ENCODE results near the gene ARHGAP28.
"Not testable (repeated sequence)": the region's sequence is repeated elsewhere in the genome, so short reads cannot be mapped to it uniquely, and the experiment has no call there.

ARHGAP28 gene

DNA sequence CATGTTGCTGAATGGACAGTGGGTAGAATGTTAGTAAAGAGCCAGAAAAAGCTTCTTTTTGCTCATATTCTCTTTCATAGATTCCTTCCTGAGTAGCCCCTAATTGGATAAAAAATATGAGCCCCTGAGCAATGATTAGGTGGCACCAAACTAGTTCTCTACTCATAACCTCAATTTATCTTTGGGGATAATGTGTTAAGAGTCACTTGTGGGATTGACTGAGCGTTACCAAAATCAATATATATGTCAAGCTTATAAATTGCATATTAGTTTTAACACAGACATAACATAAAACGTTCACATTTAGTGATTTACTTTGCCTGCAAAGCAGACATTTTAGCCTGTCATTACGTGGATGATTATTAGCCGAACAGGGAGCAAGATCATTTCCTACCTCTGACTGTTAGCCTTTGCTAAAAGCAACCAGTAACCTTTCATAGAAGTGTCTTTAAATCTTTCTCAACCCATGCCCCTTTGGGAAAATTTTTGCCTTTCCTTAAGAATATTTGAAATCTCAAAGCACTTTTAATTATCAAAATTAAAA lies 85.4 kb downstream of the ARHGAP28 start:
- in situ Hi-C loops (cut with HindIII; ENCODE audit: low sequenced_read_pairs), result no loop called here

DNA sequence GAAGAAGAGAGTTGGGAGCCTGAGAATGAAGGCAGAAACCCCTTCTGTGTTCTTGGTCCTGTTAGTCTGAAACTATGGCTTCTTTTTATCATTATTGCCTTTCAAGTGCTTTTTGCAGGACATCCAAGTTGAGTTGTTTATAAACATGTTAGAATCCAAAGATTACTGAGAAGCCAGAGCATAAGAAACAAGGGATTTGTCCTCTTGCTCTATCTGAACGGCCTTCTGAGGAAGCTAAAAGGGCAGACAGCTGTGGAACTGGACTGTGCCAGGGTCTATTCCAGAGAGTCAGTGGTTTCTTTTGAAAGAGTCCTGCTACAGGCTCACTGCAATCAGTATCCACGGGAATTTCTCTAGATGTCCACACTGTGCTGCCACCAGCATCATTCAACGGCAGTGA lies 86.6 kb downstream of the ARHGAP28 start:
- in situ Hi-C loops (cut with HindIII; ENCODE audit: low sequenced_read_pairs), result no loop called here

DNA sequence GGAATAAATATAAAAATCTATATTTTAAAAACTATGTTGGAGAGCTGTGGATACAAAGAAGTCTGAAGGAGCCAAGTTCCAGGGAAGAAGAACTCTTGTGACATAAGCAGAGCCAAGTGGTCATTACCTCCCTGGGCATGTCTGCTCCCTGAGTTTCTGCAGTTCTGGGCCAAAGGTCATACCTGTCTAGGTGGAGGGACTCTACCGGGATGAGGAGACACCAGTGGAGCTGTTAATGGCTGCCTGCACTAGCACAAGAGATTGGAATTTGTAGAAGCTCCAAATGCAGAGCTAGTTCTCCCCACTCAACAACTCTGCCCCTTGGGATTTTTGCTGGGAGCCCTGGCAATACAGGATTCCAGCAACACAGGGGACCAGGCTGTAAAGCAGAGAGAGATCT lies 89.8 kb downstream of the ARHGAP28 start:
- in situ Hi-C loops (cut with HindIII; ENCODE audit: low sequenced_read_pairs), result no loop called here

DNA sequence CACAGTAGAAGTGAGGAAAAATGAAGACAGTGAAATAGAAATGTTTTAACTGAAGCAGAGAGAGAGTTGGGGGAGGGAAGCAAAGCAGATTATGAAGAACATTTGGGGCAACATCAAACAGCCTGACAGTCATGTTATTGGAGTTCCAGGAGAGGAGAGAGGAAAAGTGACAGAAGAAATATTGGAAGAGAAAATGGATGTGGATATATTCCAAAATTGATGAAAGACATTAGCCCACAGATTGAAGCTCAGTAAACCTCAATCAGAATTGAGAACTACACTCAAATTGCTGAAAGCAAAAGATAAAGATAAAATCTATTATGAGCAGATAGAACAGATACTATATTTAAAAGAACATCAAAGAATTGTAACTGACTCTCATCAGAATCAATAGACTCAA lies 90.8 kb downstream of the ARHGAP28 start:
- in situ Hi-C loops (cut with HindIII; ENCODE audit: low sequenced_read_pairs), result no loop called here

DNA sequence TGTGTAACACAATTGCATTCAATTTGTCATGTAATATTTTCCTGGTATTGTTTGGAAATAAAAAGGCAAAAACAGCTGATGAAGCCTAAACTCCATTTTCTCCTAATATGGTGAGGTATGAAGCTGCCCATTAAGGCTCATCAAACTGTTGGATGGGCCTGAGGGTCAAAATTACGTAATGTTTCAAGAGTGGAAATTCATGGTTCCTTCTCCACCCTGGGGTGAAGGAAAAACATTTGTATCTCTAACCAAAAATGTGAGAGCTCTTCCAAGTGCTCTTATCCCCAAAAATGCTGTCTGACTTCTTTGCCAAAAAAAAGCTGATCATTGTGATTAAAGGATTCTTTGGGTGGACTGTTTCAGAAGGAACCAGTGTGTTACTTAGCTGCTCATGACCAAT lies 91.8 kb downstream of the ARHGAP28 start:
- in situ Hi-C loops (cut with HindIII; ENCODE audit: low sequenced_read_pairs), result no loop called here

DNA sequence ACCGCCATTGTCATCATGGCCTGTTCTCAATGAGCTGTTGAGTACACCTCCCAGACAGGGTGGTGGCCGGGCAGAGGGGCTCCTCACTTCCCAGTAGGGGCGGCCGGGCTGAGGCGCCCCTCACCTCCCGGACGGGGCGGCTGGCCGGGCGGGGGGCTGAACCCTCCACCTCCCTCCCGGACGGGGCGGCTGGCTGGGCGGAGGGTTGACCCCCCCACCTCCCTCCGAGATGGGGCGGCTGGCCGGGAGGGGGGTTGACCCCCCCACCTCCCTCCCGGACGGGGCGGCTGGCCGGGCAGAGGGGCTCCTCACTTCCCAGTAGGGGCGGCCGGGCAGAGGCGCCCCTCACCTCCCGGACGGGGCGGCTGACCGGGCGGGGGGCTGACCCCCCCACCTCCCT lies 97.6 kb downstream of the ARHGAP28 start:
- in situ Hi-C loops (cut with HindIII; ENCODE audit: low sequenced_read_pairs), result not testable (repeated sequence)

DNA sequence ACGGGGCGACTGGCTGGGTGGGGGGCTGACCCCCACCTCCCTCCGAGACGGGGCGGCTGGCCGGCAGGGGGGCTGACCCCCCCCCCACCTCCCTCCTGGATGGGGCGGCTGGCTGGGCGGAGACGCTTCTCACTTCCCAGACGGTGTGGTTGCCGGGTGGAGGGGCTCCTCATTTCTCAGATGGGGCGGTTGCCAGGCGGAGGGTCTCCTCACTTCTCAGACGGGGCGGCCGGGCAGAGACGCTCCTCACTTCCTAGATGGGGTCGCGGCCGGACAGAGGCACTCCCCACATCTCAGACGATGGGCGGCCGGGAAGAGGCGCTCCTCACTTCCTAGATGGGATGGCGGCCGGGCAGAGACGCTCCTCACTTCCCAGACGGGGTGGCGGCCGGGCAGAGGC lies 98.0 kb downstream of the ARHGAP28 start:
- in situ Hi-C loops (cut with HindIII; ENCODE audit: low sequenced_read_pairs), result not testable (repeated sequence)

DNA sequence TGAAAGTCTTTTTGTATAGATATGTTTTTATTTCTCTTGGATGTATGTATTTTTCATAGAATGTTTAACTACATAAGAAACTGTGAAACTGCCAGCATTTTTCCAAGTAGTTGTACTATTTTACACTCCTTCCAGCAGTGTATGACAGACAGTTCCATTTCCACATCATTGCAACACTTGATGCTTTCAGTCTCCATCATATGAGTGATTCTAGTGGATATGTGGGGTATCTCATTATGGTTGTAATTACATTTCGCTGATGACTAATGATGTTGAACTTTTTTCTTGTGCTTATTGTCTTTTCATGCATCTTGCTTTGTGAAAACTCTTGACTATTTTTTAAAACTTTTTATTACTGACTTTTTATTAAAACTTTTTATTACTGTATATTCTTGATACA lies 101.4 kb downstream of the ARHGAP28 start:
- in situ Hi-C loops (cut with HindIII; ENCODE audit: low sequenced_read_pairs), result no loop called here

DNA sequence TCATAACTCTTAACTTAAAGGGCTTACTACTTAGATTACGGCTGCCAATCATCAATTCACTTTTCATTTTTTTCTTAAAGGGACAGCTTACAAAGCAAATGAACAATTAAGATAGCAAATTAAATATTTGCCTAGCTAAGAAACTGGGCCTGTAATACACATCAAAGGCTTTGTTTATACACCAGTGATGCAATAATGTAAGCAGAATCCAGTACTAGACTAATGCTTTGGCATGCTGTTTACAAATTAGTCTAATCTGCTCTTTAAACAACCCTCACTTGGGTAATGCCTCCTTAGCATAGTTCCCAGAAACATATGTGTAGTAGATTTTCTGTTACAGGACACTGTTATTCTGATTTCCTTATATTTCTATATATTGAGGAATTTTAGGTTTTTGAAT lies 105.8 kb downstream of the ARHGAP28 start:
- in situ Hi-C loops (cut with HindIII; ENCODE audit: low sequenced_read_pairs), result no loop called here

DNA sequence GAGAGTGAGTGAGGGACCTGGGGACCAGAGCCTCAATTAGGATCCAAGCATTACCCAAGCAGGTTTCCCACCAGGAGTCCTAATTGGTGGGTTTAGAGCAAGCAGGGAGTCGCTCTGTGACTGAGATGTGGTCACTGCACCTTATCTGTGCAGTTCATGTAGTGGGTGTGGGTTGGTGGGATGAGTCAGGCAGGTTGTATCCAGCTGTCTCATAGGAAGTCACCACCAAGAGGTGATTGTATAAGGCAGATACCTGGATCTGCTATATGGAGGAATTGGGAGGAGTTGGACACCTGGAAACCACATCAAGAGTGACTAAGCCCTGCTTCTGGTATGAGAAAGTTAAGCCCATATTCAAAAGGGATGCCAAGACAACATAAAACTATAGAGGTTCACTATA lies 106.8 kb downstream of the ARHGAP28 start:
- in situ Hi-C loops (cut with HindIII; ENCODE audit: low sequenced_read_pairs), result no loop called here

DNA sequence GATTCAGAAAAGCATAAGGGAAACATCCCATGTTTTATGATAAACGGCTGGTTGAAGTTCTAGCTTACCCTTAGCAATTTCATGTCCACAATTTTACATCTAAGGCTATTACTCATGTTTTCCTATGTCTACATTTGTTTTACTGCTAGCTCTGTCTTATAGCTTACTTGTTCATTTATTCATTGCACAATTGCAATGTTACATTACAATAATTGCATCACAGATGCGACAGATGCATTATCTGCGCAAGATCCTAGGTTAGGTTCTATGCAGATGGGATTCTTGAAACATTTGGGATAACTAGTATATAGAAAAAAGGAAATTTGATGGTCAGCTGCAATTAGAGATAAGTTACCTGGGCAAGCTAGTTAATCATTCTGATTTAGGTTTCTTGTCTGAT lies 108.4 kb downstream of the ARHGAP28 start:
- in situ Hi-C loops (cut with HindIII; ENCODE audit: low sequenced_read_pairs), result no loop called here

DNA sequence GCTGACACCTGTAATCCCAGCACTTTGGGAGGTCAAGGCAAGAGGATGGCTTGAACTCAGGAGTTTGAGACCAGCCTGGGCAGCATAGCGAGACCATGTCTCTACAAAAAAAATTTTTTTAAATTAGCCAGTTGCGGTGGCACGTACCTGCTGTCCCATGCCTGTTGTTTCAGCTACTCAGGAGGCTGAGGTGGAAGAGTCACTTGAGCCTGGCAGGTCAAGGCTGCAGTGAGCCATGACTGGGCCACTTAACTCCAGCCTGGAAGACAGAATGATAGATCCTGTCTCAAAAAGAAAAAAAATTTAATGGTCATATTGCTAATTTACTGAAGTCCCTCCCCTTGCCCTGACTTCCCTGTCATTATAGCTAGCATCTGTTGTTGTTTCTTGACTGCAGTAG lies 112.6 kb downstream of the ARHGAP28 start:
- in situ Hi-C loops (cut with HindIII; ENCODE audit: low sequenced_read_pairs), result no loop called here

DNA sequence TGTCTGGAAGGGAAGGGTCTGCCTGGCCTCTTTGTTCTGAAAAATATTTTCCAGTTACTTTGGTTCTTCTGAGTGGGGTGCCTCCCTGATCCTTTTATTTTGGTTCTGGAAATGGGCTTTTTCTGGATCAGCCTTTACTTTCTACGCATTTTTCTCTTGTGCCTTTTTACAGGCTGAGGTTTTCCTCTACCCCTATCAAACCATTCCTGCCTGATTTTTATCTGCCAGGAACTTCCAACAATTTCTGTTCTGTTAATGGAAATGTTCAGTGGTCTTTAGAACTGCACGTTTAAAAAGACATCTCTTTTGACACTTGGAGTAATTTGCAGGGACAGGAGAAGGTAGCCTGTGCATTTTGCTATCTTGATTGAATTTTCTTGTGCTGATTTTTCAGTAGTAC lies 113.8 kb downstream of the ARHGAP28 start:
- in situ Hi-C loops (cut with HindIII; ENCODE audit: low sequenced_read_pairs), result no loop called here

DNA sequence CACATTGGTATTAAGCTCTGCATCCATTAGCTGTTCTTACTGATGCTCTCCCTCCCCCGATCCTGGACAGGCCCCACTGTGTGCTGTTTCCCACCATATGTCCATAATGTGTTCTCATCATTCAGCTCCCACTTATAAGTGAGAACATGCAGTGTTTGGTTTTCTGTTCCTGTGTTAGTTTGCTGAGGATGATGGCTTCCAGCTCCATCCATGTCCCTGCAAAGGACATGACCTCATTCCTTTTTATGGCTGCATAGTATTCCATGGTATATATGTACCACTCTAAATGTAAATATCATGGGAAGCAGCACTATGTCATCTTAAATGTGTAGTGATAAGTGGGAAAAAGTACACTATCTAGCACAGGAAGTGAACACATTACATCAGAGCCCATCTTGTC lies 116.0 kb downstream of the ARHGAP28 start:
- in situ Hi-C loops (cut with HindIII; ENCODE audit: low sequenced_read_pairs), result not testable (repeated sequence)

DNA sequence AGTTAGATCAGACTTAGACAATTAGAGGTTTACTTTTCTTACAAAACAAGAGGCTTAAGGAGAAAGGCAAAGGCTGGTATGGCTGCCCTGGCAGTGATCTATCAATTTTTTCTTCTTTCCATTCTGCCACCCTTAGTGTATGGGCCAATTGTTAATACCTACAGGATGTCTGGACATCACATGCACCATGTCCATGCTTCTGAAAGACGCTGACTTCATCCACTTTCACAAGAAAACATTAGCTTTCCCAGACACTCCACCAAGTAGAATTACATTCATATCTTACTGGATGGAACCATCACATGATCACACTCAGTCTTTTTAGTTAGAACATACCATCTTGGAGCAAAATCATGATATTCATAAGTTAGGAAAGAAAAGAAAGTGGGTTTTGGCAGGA lies 120.9 kb downstream of the ARHGAP28 start:
- in situ Hi-C loops (cut with HindIII; ENCODE audit: low sequenced_read_pairs), result no loop called here

DNA sequence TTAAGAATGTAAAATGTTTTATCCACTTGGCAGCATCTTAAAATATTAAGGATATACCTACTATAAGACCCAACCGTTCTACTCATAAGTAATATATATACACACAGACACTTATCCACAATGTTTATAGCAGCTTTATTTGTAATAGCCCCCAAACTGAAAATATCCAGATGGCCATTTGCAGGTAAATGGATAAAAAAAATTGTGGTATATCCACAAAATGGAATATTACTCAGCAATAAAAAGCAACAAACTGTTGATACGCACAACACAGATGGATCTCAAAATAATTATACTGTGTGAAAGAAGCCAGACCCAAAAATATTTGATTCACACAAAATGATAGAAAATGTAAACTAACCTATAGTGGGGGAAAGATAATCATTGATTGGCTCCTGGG lies 122.0 kb downstream of the ARHGAP28 start:
- in situ Hi-C loops (cut with HindIII; ENCODE audit: low sequenced_read_pairs), result no loop called here

DNA sequence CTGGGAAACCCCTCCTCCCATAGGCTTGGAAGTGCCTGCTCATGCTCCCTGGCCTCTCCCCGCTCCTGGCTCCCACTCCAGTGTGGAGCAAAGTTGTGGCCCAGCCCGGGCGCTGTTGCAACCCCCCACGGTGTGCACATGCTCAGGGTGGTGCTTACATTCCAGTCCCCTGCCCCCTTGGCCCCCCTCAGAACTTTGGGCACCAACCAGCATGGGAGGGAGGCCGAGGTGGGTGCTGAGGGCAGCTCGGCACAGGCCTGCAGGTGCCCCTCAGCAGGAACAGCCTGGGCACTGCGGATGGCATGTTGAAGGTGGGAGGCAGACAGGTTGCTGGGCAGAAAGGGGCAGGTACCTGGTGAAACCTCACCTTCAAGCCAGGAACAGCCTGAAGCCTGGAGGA lies 125.3 kb downstream of the ARHGAP28 start:
- in situ Hi-C loops (cut with HindIII; ENCODE audit: low sequenced_read_pairs), result no loop called here

DNA sequence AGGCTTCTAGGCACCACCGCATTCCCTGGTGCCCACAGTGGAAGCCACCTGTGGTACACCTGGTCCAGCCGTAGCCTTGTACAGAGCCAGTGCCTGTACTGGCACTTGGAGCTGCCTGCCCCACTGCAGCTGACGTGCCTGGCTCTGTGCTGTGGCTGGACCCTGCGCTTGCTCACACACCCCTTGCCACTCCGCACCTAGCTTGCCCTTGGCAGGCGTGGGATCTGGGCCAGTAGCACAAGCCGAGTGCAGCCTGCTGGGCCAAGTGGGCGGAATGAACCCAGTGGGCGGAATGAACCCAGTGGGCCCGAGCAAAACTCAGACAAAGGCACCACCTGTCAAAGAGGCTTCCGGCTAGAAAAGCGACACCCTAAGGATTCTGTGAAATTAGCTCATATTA lies 126.3 kb downstream of the ARHGAP28 start:
- in situ Hi-C loops (cut with HindIII; ENCODE audit: low sequenced_read_pairs), result no loop called here

DNA sequence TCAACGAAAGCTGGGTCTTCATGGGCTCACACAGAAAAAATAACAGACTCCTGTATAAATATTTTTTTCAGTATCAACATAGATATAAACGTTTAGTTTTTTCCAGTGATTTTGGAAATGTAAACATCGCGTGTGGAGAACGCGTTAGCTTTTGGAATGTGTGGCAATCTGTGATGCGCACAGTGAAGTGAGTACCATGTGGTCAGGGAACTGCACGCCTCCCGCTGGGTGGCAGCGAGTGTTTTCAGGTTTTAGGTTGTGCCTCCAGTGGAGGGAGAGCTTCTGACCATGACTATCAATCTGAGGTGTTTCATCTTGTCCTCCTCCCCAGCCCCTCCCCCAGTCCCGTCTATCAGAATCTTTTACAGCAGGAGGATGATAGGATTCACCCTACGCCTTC lies 127.8 kb downstream of the ARHGAP28 start:
- in situ Hi-C loops (cut with HindIII; ENCODE audit: low sequenced_read_pairs), result no loop called here

DNA sequence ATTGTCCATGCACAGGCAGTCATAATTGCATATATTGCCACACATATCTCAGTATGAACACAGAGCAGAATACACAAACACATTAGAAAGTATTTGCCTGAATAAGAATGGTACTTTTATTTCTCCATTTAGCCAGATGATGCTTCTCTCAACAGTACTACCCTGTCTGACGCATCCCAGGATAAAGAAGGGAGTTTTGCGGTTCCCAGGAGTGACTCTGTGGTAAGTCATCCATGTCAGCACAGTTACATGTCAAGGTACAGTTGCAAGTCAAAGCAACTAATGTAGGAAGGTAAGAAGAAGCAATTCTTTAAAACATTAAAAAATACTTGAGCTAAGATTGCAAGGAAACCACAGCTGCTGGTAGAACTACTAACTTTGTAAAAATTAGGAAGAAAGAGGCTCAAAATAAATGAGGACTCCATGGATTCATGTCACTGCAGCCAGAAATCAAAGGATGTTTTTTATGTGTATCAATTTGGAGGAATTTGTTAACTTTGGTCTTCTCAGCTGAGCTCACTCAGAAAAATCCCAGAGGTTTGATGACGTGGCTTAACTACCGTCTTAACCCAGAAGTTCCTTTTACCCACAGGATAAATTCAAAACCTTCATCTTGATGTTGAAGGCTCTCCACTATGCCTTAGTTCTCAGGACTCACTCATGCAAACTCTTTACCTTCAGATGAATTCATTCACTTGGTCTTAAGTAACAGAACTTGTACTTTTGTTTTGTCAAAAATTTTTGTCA lies 130.3 kb downstream of the ARHGAP28 start:
- in situ Hi-C loops (cut with HindIII; ENCODE audit: low sequenced_read_pairs), result no loop called here

DNA sequence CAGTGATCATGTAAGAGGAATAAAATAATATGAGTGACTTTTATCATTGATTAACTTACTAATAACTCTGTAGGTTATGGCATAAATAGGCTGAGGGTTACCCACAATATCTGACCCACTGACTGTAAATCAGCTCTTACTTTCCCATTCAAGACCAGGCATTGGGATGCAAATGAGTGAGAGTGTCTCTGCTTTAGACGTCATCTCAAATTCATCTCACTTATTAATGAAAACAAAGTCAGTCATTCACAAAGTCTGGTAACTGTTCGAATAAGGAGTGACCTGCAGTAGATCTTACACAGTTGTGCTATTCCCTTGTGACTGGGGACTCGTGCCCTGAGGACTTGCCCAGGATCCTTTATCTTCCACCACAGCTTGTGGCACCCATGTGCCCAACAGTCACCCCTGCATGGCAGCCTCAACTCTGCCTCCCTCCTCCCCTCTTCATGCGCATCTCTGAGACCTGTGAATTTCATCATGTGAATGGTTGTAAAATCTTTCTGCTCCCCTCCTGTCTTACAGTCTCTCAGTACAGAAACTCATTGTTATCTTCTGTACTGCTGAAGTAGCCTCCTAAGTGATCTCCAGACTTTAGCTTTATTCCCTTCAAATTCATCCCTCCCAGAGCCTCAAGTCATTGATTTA lies 131.4 kb downstream of the ARHGAP28 start:
- in situ Hi-C loops (cut with HindIII; ENCODE audit: low sequenced_read_pairs), result no loop called here

DNA sequence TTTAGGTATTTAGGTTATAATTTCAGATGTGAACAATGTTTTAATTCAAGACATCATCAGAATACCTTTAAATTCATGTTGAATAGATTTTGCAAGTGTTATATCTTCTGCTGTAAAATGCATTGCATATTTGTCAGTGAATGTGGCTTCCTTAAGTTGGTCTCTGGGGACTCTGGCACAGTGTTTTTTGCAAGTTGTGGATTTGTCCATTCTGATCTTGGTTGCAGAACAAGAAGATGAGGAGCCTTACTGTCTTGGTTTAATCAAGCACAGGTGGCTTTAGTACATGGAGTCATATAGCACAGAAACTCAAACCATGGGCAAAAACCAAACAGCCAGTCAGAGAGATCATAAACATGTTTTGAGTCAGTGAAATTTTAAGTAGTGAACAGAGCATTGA lies 135.7 kb downstream of the ARHGAP28 start:
- in situ Hi-C loops (cut with HindIII; ENCODE audit: low sequenced_read_pairs), result no loop called here

All from endothelial cell of hepatic sinusoid (primary cell).